ENCODE data around the gene DPM2.

GRCh38 chr9:127976498-127976897 is 38.8 kb upstream of the DPM2 start:
- TF ChIP-seq POLR2A (IDR thresholded peaks at IDR 0.05) (no peak), CTCF (IDR thresholded peaks at IDR 0.05) (no peak), EP300 (IDR thresholded peaks at IDR 0.05) (no peak), POLR2AphosphoS5 (IDR thresholded peaks at IDR 0.05) (peak in 1 of 3 donors; percentile 72)
